Left ventricle myocardium inferior (tissue), 1 donor: ENCODE results near the gene STK35. TPM values are rescaled to one million over a fixed set of nuclear protein-coding genes. Genes with fewer than 3 reads are reported as not detected.
A peak's percentile ranks its signal among the peaks of the same experiment; 100 is the strongest.

Experiments used
- DNase-seq: peaks from one replicate; pipeline ENCODE4 v3.0.0-alpha.2; 2020
- H3K27ac ChIP-seq: fragments of 200-600 bp; replicated peaks from 2 replicates; pipeline ENCODE4 v1.8.0; 2021
- H3K27me3 ChIP-seq: fragments of 200-600 bp; 2 replicates; pipeline ENCODE4 v1.8.0; 2021; ENCODE audit warnings: low read depth
- H3K36me3 ChIP-seq: fragments of 200-600 bp; 2 replicates; pipeline ENCODE4 v1.8.0; 2021
- H3K4me1 ChIP-seq: fragments of 200-600 bp; 2 replicates; pipeline ENCODE4 v1.8.0; 2021
- H3K4me3 ChIP-seq: fragments of 200-600 bp; 2 replicates; pipeline ENCODE4 v1.8.0; 2021; ENCODE audit warnings: mild to moderate bottlenecking, moderate library complexity
- H3K9me3 ChIP-seq: fragments of 200-600 bp; replicated peaks from 2 replicates; pipeline ENCODE4 v1.8.0; 2021
- intact Hi-C: fragments of 100-400 bp; cut with micrococcal nuclease; formaldehyde crosslinking; loops from one replicate; pipeline ENCODE4 v1.11.0; 2022
- total RNA-seq: library from RNA; stranded (reverse); fragmentation: NEBNext Ultra II Directional; extraction: Animal tissue kit (Norgen Biotek cat#: 25700); gene quantifications from one replicate; pipeline ENCODE4 v1.2.1, GENCODE V29; 2021
- TF ChIP-seq, protein P1 (sequence below): fragments of 200-600 bp; IDR thresholded peaks from 2 replicates; pipeline ENCODE4 v1.8.0; 2021; ENCODE audit warnings: antibody characterized with exemption, mild to moderate bottlenecking, borderline replicate concordance
- donor health status: DM: no; HTN: yes; CAD: no; lungs with severe emphysema.

STK35 gene
- total RNA-seq, 1 donor from 2014 or later: 13.9 TPM

- no peaks in the 10 kb centered on the region for H3K36me3 ChIP-seq
- H3K9me3 ChIP-seq: no peaks in the 10 kb centered on the region
- H3K4me1 ChIP-seq: peaks cover 7% of the 10 kb centered on the region
- intact Hi-C loops: loop anchor here (5.0 kb wide), 1 partner anchor 86 kb away; no protein-coding TSS in a partner anchor
- no peak for DNase-seq
- no peak overlapping the region for H3K4me3 ChIP-seq
- TF ChIP-seq, protein P1, sequence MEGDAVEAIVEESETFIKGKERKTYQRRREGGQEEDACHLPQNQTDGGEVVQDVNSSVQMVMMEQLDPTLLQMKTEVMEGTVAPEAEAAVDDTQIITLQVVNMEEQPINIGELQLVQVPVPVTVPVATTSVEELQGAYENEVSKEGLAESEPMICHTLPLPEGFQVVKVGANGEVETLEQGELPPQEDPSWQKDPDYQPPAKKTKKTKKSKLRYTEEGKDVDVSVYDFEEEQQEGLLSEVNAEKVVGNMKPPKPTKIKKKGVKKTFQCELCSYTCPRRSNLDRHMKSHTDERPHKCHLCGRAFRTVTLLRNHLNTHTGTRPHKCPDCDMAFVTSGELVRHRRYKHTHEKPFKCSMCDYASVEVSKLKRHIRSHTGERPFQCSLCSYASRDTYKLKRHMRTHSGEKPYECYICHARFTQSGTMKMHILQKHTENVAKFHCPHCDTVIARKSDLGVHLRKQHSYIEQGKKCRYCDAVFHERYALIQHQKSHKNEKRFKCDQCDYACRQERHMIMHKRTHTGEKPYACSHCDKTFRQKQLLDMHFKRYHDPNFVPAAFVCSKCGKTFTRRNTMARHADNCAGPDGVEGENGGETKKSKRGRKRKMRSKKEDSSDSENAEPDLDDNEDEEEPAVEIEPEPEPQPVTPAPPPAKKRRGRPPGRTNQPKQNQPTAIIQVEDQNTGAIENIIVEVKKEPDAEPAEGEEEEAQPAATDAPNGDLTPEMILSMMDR: peak; percentile 48
- H3K27ac ChIP-seq: no peak overlapping the region
- H3K27me3 ChIP-seq: peaks cover 57% of the 10 kb centered on the region
Measured at GRCh38 chr20:2086177-2086979, 15.2 kb upstream of the STK35 start.

DNA sequence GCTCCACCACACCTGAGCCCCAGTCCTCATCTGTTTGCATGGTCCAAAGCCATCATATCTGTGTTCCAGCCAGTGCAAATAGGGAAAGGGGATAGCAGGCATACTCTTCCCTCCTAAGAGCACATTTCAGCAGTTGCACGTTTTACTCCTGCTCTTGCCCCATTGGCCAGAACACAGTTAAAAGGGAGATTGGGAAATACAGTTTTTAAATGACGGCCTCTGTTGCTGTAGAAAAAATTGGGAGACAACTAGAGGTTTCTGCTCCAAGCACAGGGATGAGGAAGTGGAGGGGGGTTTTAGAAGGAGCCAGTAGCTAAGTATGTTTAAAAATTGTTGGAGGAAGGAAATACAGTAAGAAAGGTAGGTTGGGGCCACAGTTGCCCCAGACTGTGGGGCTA lies 14.6 kb upstream of the STK35 start:
- H3K27me3 ChIP-seq: peaks cover 58% of the 10 kb centered on the region
- no peaks in the 10 kb centered on the region for H3K9me3 ChIP-seq
- no peaks in the 10 kb centered on the region for H3K36me3 ChIP-seq
- DNase-seq: no peak
- TF ChIP-seq, protein P1: no peak
- no peak overlapping the region for H3K4me3 ChIP-seq
- intact Hi-C loops: loop anchor here (5.0 kb wide), 1 partner anchor 85 kb away; no protein-coding TSS in a partner anchor
- peaks cover 7% of the 10 kb centered on the region for H3K4me1 ChIP-seq
- H3K27ac ChIP-seq: no peak overlapping the region

GRCh38 chr20:2088891-2089290 lies 12.7 kb upstream of the STK35 start:
- Histone ChIP-seq H3K27me3 (peaks cover 63% of the 10 kb centered on the region), H3K4me1 (peaks cover 7% of the 10 kb centered on the region), H3K36me3 (no peaks in the 10 kb centered on the region), H3K27ac (no peak overlapping the region), H3K9me3 (no peaks in the 10 kb centered on the region), H3K4me3 (no peak overlapping the region)
- TF ChIP-seq, protein P1: no peak
- intact Hi-C loops: loop anchor here (5.0 kb wide), 1 partner anchor 83 kb away; no protein-coding TSS in a partner anchor
- no peak for DNase-seq

DNA sequence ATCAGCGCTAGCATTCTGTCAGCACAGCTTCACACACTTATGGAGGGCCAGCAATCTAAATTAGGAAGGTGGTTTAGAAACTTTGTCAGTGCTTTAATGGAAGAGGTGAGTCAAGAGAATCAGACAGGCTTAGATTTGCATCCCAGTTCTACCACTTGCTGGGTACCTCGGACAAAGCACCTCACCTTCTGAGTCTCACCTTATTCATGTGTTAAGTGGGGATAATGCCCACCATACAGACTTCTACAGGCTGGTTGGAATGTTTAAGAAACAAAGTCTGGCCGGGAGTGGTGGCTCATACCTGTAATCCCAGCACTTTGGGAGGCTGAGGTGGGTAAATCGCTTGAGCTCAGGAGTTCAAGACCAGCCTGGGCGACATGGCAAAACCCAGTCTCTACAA lies 12.2 kb upstream of the STK35 start:
- no peak overlapping the region for H3K27ac ChIP-seq
- no peaks in the 10 kb centered on the region for H3K36me3 ChIP-seq
- H3K4me1 ChIP-seq: peaks cover 7% of the 10 kb centered on the region
- intact Hi-C loops: loop anchor here (5.0 kb wide), 1 partner anchor 83 kb away; no protein-coding TSS in a partner anchor
- no peaks in the 10 kb centered on the region for H3K9me3 ChIP-seq
- H3K27me3 ChIP-seq: peaks cover 63% of the 10 kb centered on the region
- TF ChIP-seq, protein P1: no peak
- no peak overlapping the region for H3K4me3 ChIP-seq
- no peak for DNase-seq

GRCh38 chr20:2093159-2093781 lies 8.4 kb upstream of the STK35 start:
- Histone ChIP-seq H3K36me3 (no peaks in the 10 kb centered on the region), H3K27me3 (peaks cover 67% of the 10 kb centered on the region), H3K9me3 (no peaks in the 10 kb centered on the region), H3K27ac (no peak overlapping the region), H3K4me1 (no peaks in the 10 kb centered on the region), H3K4me3 (no peak overlapping the region)
- TF ChIP-seq, protein P1: peak; percentile 46
- intact Hi-C loops: no loop called here
- DNase-seq: no peak
